ENCODE data around the gene LANCL3.

LANCL3 gene

GRCh38 chrX:37651921-37652452 is 80.5 kb downstream of the LANCL3 start:
- Mint-ChIP-seq H3K36me3 (ENCODE audit: low read depth) (no peaks in the 10 kb centered on the region), H3K4me3 (no peak overlapping the region), H3K27me3 (ENCODE audit: low read depth) (no peaks in the 10 kb centered on the region), H3K27ac (no peak overlapping the region), H3K4me1 (ENCODE audit: low read depth) (no peaks in the 10 kb centered on the region), H3K9me3 (no peaks in the 10 kb centered on the region)

GRCh38 chrX:37652589-37653231 is 81.2 kb downstream of the LANCL3 start:
- no peaks in the 10 kb centered on the region for H3K9me3 Mint-ChIP-seq
- H3K27ac Mint-ChIP-seq, result no peak overlapping the region
- H3K4me1 Mint-ChIP-seq (ENCODE audit: low read depth), result no peaks in the 10 kb centered on the region

GRCh38 chrX:37653397-37654085 is 82.1 kb downstream of the LANCL3 start:
- no peak overlapping the region for H3K27ac Mint-ChIP-seq
- H3K4me3 Mint-ChIP-seq, result no peak overlapping the region

More at GRCh38 chrX:37652589-37653231, 81.2 kb downstream of the LANCL3 start:
- Mint-ChIP-seq H3K4me3 (no peak overlapping the region), H3K27me3 (ENCODE audit: low read depth) (no peaks in the 10 kb centered on the region), H3K36me3 (ENCODE audit: low read depth) (no peaks in the 10 kb centered on the region)

GRCh38 chrX:37658343-37659030 is 87.0 kb downstream of the LANCL3 start:
- no peak overlapping the region for H3K4me3 Mint-ChIP-seq
- no peak overlapping the region for H3K27ac Mint-ChIP-seq
- H3K4me1 Mint-ChIP-seq (ENCODE audit: low read depth), result no peaks in the 10 kb centered on the region
- no peaks in the 10 kb centered on the region for H3K36me3 Mint-ChIP-seq (ENCODE audit: low read depth)
- H3K27me3 Mint-ChIP-seq (ENCODE audit: low read depth), result no peaks in the 10 kb centered on the region
- no peaks in the 10 kb centered on the region for H3K9me3 Mint-ChIP-seq

More at GRCh38 chrX:37653397-37654085, 82.1 kb downstream of the LANCL3 start:
- Mint-ChIP-seq H3K36me3 (ENCODE audit: low read depth) (no peaks in the 10 kb centered on the region), H3K9me3 (no peaks in the 10 kb centered on the region), H3K4me1 (ENCODE audit: low read depth) (no peaks in the 10 kb centered on the region), H3K27me3 (ENCODE audit: low read depth) (no peaks in the 10 kb centered on the region)

- H3K4me3 Mint-ChIP-seq, result no peak overlapping the region
- H3K27ac Mint-ChIP-seq, result no peak overlapping the region
- H3K36me3 Mint-ChIP-seq (ENCODE audit: low read depth), result no peaks in the 10 kb centered on the region
- H3K9me3 Mint-ChIP-seq, result no peaks in the 10 kb centered on the region
- no peaks in the 10 kb centered on the region for H3K4me1 Mint-ChIP-seq (ENCODE audit: low read depth)
- H3K27me3 Mint-ChIP-seq (ENCODE audit: low read depth), result no peaks in the 10 kb centered on the region
These were observed 87.6 kb downstream of the LANCL3 start for GRCh38 chrX:37659047-37659446.

GRCh38 chrX:37662181-37662580 is 90.7 kb downstream of the LANCL3 start:
- Mint-ChIP-seq H3K4me1 (ENCODE audit: low read depth) (no peaks in the 10 kb centered on the region), H3K36me3 (ENCODE audit: low read depth) (no peaks in the 10 kb centered on the region), H3K9me3 (peaks cover 6% of the 10 kb centered on the region), H3K27me3 (ENCODE audit: low read depth) (no peaks in the 10 kb centered on the region), H3K4me3 (no peak overlapping the region), H3K27ac (no peak overlapping the region)

GRCh38 chrX:37666516-37666915 is 95.1 kb downstream of the LANCL3 start:
- peaks cover 6% of the 10 kb centered on the region for H3K9me3 Mint-ChIP-seq
- no peaks in the 10 kb centered on the region for H3K27me3 Mint-ChIP-seq (ENCODE audit: low read depth)
- no peaks in the 10 kb centered on the region for H3K36me3 Mint-ChIP-seq (ENCODE audit: low read depth)
- no peak overlapping the region for H3K4me3 Mint-ChIP-seq
- H3K27ac Mint-ChIP-seq, result no peak overlapping the region
- no peaks in the 10 kb centered on the region for H3K4me1 Mint-ChIP-seq (ENCODE audit: low read depth)

GRCh38 chrX:37667141-37667540 is 95.7 kb downstream of the LANCL3 start:
- no peaks in the 10 kb centered on the region for H3K36me3 Mint-ChIP-seq (ENCODE audit: low read depth)
- H3K9me3 Mint-ChIP-seq, result peaks cover 6% of the 10 kb centered on the region
- H3K4me1 Mint-ChIP-seq (ENCODE audit: low read depth), result no peaks in the 10 kb centered on the region
- no peak overlapping the region for H3K27ac Mint-ChIP-seq
- no peak overlapping the region for H3K4me3 Mint-ChIP-seq
- no peaks in the 10 kb centered on the region for H3K27me3 Mint-ChIP-seq (ENCODE audit: low read depth)

GRCh38 chrX:37672563-37672962 is 101.1 kb downstream of the LANCL3 start:
- H3K27me3 Mint-ChIP-seq (ENCODE audit: low read depth), result no peaks in the 10 kb centered on the region
- no peaks in the 10 kb centered on the region for H3K36me3 Mint-ChIP-seq (ENCODE audit: low read depth)
- H3K4me1 Mint-ChIP-seq (ENCODE audit: low read depth), result no peaks in the 10 kb centered on the region
- no peak overlapping the region for H3K4me3 Mint-ChIP-seq
- no peak overlapping the region for H3K27ac Mint-ChIP-seq
- no peaks in the 10 kb centered on the region for H3K9me3 Mint-ChIP-seq

GRCh38 chrX:37676811-37677210 is 105.3 kb downstream of the LANCL3 start:
- Mint-ChIP-seq H3K36me3 (ENCODE audit: low read depth) (no peaks in the 10 kb centered on the region), H3K4me3 (no peak overlapping the region), H3K9me3 (no peaks in the 10 kb centered on the region), H3K27ac (no peak overlapping the region), H3K27me3 (ENCODE audit: low read depth) (no peaks in the 10 kb centered on the region), H3K4me1 (ENCODE audit: low read depth) (no peaks in the 10 kb centered on the region)

- H3K27me3 Mint-ChIP-seq (ENCODE audit: low read depth), result no peaks in the 10 kb centered on the region
- H3K4me1 Mint-ChIP-seq (ENCODE audit: low read depth), result no peaks in the 10 kb centered on the region
- no peak overlapping the region for H3K4me3 Mint-ChIP-seq
- no peak overlapping the region for H3K27ac Mint-ChIP-seq
- no peaks in the 10 kb centered on the region for H3K36me3 Mint-ChIP-seq (ENCODE audit: low read depth)
- H3K9me3 Mint-ChIP-seq, result no peaks in the 10 kb centered on the region
These were observed 105.8 kb downstream of the LANCL3 start for GRCh38 chrX:37677243-37677642.

- no peaks in the 10 kb centered on the region for H3K36me3 Mint-ChIP-seq (ENCODE audit: low read depth)
- H3K9me3 Mint-ChIP-seq, result no peaks in the 10 kb centered on the region
- no peaks in the 10 kb centered on the region for H3K4me1 Mint-ChIP-seq (ENCODE audit: low read depth)
- H3K27me3 Mint-ChIP-seq (ENCODE audit: low read depth), result no peaks in the 10 kb centered on the region
- H3K27ac Mint-ChIP-seq, result no peak overlapping the region
- no peak overlapping the region for H3K4me3 Mint-ChIP-seq
These were observed 106.3 kb downstream of the LANCL3 start for GRCh38 chrX:37677765-37678164.

GRCh38 chrX:37678574-37678973 is 107.1 kb downstream of the LANCL3 start:
- Mint-ChIP-seq H3K27ac (no peak overlapping the region), H3K9me3 (no peaks in the 10 kb centered on the region), H3K4me1 (ENCODE audit: low read depth) (no peaks in the 10 kb centered on the region), H3K4me3 (no peak overlapping the region), H3K36me3 (ENCODE audit: low read depth) (no peaks in the 10 kb centered on the region), H3K27me3 (ENCODE audit: low read depth) (no peaks in the 10 kb centered on the region)

- H3K27me3 Mint-ChIP-seq (ENCODE audit: low read depth), result no peaks in the 10 kb centered on the region
- H3K9me3 Mint-ChIP-seq, result no peaks in the 10 kb centered on the region
- H3K4me3 Mint-ChIP-seq, result no peak overlapping the region
- no peaks in the 10 kb centered on the region for H3K36me3 Mint-ChIP-seq (ENCODE audit: low read depth)
- no peak overlapping the region for H3K27ac Mint-ChIP-seq
- H3K4me1 Mint-ChIP-seq (ENCODE audit: low read depth), result no peaks in the 10 kb centered on the region
These were observed 107.8 kb downstream of the LANCL3 start for GRCh38 chrX:37679230-37679629.

- no peak overlapping the region for H3K4me3 Mint-ChIP-seq
- H3K27me3 Mint-ChIP-seq (ENCODE audit: low read depth), result no peaks in the 10 kb centered on the region
- no peaks in the 10 kb centered on the region for H3K9me3 Mint-ChIP-seq
- no peak overlapping the region for H3K27ac Mint-ChIP-seq
- no peaks in the 10 kb centered on the region for H3K36me3 Mint-ChIP-seq (ENCODE audit: low read depth)
- no peaks in the 10 kb centered on the region for H3K4me1 Mint-ChIP-seq (ENCODE audit: low read depth)
These were observed 108.4 kb downstream of the LANCL3 start for GRCh38 chrX:37679888-37680287.

All from T-helper 1 cell treated with Interleukin-12 subunit alpha and Interleukin-12 subunit beta and Interleukin-4 antibody, amounts not matched to agents 30 μg/mL and 1 μg/mL, for 36 hours (primary cell).